ENCODE data around the gene CD302.
"Not testable (repeated sequence)": the region's sequence is repeated elsewhere in the genome, so short reads cannot be mapped to it uniquely, and the experiment has no call there.

Gene CD302

GRCh38 chr2:159793326-159793725 lies 4.7 kb downstream of the CD302 start:
- no peak for DNase-seq (ENCODE audit: low read depth)

DNA sequence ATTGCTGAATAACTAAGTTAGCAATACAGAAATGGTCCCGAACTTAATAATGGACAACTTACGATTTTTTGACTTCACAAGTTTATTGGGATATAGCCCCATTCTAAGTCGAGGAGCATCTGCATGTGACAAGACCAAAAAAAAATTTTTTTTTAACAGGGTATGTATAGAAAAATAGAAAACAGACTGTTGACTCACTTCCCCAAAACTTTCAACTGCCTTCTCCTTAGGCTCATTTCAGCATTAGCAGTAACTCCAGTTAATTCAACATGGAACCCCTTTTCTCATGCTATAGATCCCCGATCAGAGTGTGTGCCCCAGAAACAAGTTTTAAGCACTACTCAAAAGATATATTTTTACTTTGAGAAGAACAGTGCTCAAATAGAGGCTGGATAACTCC lies 5.4 kb downstream of the CD302 start:
- DNase-seq (ENCODE audit: low read depth) = no peak

- DNase-seq (ENCODE audit: low read depth) = no peak
Observed at GRCh38 chr2:159792036-159792435, 6.0 kb downstream of the CD302 start.

DNA sequence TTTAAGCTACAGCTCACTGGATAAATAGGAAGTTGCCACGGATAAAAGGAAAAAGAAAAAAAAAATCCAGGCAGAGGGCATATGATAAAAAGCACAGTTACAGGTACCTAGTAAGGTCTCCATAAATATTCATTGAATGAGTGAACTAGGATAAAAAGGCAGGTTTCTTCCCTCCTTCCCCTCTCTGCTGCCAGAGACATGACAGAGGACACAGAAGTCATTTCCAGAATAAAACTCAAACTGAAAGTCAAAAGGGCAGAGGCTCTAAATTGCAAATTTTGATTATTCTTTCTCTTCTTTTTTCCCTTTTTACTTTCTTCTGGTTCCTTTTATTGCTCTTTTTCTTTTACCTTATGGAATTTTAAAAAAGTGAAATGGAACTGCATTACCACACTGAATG lies 7.7 kb downstream of the CD302 start:
- no peak for DNase-seq (ENCODE audit: low read depth)

- DNase-seq (ENCODE audit: low read depth) = no peak
Observed at GRCh38 chr2:159788253-159788652, 9.8 kb downstream of the CD302 start.

DNA sequence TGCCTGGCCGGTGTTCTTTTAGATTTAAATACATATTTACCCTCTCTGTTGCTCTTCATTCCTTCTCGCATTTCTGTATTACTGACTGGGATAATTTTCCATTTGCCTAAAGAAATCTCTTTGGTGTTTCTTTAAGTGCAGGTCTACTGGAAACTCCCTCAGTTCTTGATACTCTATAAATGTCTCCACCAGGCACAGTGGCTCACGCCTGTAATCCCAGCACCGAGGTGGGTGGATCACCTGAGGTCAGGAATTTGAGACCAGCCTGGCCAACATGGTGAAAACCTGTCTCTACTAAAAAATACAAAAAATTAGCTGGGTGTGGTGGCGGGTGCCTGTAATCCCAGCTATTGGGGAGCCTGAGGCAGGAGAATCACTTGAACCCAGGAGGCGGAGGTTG lies 10.4 kb downstream of the CD302 start:
- DNase-seq (ENCODE audit: low read depth) = not testable (repeated sequence)

GRCh38 chr2:159786938-159787337 lies 11.1 kb downstream of the CD302 start:
- DNase-seq (ENCODE audit: low read depth) = no peak

DNA sequence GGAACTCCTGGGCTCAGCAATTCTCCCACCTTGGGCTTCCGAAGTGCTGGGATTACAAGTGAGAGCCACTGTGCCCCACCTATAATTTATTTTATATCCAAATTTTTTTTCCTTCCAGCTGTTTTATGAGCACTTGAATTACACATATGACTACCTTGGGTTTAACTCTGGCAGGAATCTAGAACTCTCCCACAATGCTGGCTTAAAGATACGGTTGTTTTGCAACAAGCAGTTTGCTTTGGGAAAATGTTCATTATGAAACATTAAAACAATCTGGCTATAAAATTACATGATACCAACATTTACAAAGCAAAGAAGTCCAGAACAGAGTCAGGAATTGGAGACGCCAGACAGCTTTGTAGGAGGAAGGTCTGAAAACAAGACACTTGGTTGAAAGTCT lies 12.8 kb downstream of the CD302 start:
- DNase-seq (ENCODE audit: low read depth) = no peak

DNA sequence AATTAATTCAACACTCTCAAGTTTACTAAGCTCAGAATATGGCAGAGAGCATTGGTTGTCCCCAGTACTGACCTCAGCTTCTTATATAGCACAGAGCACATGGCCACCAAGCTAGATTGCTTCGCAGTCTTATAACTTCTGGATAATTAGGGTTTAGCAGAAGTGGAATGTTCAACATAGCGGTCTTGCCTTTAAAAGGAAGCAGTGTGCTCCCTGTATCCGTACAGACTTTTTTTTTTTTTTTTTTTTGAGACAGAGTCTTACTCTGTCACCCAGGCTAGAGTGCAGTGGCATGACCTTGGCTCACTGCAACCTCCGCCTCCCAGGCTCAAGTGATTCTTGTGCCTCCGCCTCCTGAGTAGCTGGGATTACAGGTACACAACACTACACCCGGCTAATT lies 13.3 kb downstream of the CD302 start:
- DNase-seq (ENCODE audit: low read depth) = not testable (repeated sequence)

DNA sequence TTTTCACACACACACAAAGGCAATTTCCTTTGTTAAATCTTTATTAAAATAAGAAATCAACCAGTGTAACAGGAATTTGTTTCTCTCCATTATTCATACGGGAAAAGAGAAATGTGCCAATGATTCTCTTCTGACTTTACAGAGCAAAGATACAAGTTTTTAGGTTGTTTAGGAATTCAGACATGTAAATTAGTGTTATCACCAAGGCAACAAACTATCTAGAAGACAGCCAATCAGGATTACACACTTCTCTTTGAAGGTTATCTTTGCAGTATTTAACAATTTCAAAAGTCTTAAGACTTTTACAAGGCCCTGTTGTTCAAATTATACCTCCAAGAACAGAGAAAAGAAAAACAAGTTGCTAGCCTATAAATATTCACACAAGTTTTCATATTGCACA lies 14.5 kb downstream of the CD302 start:
- no peak for DNase-seq (ENCODE audit: low read depth)

DNA sequence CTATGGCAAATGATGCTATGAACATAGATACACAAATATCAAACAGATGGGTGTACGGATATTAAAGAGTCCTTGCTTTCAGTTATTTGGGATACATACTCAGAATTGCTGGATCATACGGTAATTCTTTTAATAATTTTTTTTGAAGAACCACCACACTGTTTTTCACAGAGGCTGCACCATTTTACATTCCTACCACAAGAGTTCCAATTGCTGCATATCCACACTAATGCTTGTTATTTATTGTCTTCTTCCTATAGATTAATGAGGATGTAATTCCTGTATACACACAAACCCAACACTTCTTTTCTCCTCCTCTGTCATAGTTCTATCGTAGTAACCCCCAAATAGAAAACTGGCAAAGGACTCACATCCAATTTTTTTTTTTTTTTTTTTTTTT lies 21.7 kb downstream of the CD302 start:
- DNase-seq (ENCODE audit: low read depth) = no peak

- DNase-seq (ENCODE audit: low read depth) = no peak
Observed at GRCh38 chr2:159775021-159775420, 23.0 kb downstream of the CD302 start.

DNA sequence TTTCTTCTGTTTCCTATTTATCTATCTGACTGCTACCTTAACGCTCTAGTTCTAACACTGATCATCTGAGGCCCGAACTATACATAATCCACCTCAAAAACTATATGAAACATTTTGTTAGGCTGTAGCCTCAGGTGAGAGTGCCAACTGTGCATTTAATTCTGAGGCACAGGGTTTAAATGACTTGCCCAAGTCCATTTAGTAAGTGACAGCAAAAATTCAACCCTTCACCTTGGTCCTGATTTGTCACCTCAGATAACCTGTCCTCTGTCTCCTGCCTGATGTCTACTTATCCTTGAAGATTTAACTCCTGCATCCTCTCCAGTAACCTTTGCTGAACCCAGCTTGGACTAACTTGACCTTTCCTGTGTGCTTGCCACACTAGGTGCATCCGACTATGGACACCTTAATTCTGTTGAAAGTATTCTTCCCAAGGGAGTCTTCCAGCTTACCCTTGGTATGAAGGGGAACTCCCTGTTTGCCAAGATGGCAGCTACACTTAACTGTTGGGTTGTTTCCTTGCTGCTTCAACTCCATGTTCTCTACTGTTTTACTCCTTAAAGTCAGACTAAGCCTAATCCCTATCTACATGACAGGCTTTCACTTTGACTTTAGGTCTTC lies 23.5 kb downstream of the CD302 start:
- no peak for DNase-seq (ENCODE audit: low read depth)

DNA sequence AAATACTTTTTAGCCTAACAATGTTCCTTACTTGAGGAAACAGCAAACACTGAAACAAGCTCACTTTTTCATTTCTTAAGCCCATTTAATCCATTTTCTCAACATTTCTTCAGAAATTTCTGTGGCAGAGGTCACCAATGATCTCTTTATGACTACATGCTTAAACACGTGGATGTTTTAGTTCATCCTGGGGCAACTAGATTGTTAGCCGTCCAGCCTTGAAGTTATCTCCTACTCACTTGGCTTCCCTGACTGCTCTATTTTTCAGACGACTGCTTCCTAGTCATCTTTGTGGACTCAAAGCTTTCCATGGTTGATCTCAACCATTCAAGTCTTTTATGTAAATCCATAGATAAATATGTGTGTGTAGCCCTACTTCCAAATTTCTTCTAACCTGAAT lies 24.1 kb downstream of the CD302 start:
- no peak for DNase-seq (ENCODE audit: low read depth)

DNA sequence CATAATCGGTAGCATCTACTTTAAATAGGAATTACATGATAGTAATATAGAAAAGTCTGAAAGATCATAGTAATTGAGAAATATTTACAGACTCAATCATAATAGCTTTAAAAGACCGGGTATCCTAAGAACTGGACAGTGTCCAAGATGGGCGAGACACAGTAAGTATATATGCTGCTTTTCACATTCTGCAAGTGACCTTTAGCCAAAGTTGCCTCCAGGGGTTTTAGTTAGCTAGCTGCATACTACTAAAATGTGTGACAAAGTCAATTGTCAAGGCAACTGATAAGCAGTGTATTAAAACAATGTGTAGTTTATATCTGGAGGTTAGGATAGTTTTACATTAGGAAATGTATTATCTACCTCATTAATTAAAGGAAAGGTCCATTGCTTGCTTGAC lies 24.6 kb downstream of the CD302 start:
- DNase-seq (ENCODE audit: low read depth) = no peak

DNA sequence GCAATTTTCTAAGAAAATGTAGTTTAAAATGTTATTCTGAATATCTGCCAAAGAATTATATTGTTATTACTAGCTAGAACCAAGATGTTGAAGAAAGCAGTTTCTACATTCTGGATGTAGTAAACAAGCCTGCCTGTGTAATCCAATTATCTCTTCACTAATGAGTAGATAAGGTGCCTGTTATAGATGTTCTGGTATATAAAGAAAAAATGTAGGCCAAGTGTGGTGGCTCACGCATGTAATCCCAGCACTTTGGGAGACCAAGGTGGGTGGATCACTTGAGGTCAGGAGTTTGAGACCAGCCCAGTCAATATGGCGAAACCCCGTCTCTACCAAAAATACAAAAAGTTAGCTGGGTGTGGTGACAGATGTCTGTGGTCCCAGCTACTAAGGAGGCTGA lies 28.9 kb downstream of the CD302 start:
- DNase-seq (ENCODE audit: low read depth) = no peak

GRCh38 chr2:159762075-159762474 lies 35.9 kb downstream of the CD302 start:
- DNase-seq (ENCODE audit: low read depth) = no peak

- no peak for DNase-seq (ENCODE audit: low read depth)
Observed at GRCh38 chr2:159760326-159760725, 37.7 kb downstream of the CD302 start.

GRCh38 chr2:159759577-159759976 lies 38.4 kb downstream of the CD302 start:
- no peak for DNase-seq (ENCODE audit: low read depth)

DNA sequence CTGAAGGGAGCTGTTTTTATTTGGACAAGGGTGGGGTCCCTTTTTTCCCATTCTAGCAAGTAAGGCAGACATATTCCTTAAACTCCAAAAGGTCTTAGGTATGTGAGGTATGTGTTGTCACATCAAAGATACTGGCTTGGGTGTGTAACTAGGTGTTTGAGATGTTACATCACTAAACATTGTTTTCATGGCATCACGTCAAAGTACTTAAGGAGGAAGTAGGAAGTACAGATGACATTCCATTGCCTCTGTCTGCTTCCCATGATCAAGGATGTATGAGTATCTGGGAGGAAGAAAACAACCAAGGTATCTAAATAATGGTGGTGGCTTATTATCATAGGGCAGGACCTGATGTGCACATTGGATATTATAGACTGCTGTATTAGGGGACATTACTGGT lies 39.3 kb downstream of the CD302 start:
- no peak for DNase-seq (ENCODE audit: low read depth)

GRCh38 chr2:159758239-159758638 lies 39.8 kb downstream of the CD302 start:
- DNase-seq (ENCODE audit: low read depth) = no peak

- no peak for DNase-seq (ENCODE audit: low read depth)
Observed at GRCh38 chr2:159755788-159756187, 42.2 kb downstream of the CD302 start.

DNA sequence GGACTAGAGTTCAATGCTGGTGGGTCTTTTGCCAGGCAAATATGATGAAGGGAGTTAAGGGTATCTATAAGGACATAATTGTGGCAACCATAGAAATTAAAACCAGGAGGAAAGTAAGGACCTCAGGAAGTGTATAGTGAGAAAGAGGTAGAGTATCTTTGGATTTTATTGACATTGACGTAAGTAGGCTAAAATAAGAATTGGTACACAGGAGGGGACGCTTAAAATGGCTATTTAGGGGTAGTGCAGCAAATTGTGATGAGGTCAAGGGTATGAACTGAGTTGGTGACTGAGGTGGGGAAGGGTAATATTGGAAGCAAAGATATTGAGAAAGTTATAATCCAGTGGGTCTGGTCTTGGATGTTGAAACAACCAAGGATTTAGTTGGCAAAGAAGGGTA lies 43.0 kb downstream of the CD302 start:
- no peak for DNase-seq (ENCODE audit: low read depth)

DNA sequence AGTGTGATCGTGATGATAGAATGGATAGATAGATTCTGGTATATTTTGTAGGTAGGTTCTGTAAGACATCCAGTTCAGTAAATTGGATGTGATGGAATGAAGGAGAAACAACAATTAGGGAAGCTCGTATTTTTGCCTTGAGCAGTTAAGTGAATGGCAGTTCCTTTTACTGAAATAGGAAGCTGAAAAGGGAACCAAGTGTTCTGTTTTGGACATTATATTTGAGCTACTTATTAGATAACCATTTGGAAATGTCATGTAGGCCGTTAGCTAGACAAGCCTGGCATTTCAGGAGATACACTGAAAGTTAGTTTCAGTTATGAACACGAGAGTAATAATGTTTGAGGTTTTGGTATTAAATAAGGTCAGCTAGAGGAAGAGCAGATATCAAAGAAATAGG lies 44.2 kb downstream of the CD302 start:
- DNase-seq (ENCODE audit: low read depth) = no peak

DNA sequence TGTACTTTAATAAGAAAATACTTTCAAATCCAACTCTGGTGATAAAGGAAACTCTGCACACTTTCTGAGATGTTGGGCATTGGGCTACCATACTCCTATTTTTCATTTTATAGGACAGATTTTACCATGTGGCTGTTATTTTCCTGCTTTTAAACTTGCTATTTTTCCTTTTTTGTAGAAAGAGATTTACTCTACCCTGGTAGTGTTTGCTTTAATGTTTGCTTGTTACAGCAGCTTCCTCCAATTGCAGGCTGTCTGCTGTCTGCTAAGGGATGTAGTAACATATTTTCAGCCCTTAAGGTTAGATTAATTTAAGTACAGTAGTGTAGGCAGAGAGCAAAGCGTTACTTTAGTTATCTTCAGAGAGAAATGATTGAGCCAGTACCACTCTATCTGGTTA lies 47.1 kb downstream of the CD302 start:
- DNase-seq (ENCODE audit: low read depth) = no peak

Measured in HS-27A (cell line).